Muscle layer of duodenum (tissue), 2 donors: ENCODE results near the gene ARNT2.

Experiments used
- H3K27ac ChIP-seq: one replicate; pipeline ENCODE4 v1.7.0; 2013; ENCODE audit warnings: mild to moderate bottlenecking, low read length
- H3K27me3 ChIP-seq: one replicate; pipeline ENCODE4 v1.7.0; 2013; ENCODE audit warnings: low read depth, mild to moderate bottlenecking, control low read depth, low read length
- H3K36me3 ChIP-seq, 2 donors: one replicate each; pipeline ENCODE4 v1.7.0; 2013; ENCODE audit warnings: low read length in 2 of 2, control low read depth in 1 of 2, mild to moderate bottlenecking in 1 of 2; ENCODE audit not compliant: insufficient read depth in 2 of 2, control insufficient read depth in 1 of 2
- H3K4me1 ChIP-seq, 2 donors: one replicate each; pipeline ENCODE4 v1.7.0; 2013; ENCODE audit warnings: low read length in 2 of 2, mild to moderate bottlenecking in 2 of 2, control low read depth in 1 of 2, moderate library complexity in 1 of 2; ENCODE audit not compliant: insufficient read depth in 2 of 2, control insufficient read depth in 1 of 2
- H3K4me3 ChIP-seq, 2 donors: one replicate each; pipeline ENCODE4 v1.7.0; 2013; ENCODE audit warnings: low read length in 2 of 2, low read depth in 1 of 2, mild to moderate bottlenecking in 1 of 2
- H3K9me3 ChIP-seq, 2 donors: one replicate each; pipeline ENCODE4 v1.7.0; 2013; ENCODE audit warnings: low read length in 2 of 2, control low read depth in 1 of 2, mild to moderate bottlenecking in 1 of 2; ENCODE audit not compliant: control insufficient read depth in 1 of 2
- donor health status: healthy.

ARNT2 gene

GRCh38 chr15:80431635-80432344, 27.6 kb downstream of the ARNT2 start:
- no peaks in the 10 kb centered on the region for H3K4me1 ChIP-seq
- no peak overlapping the region for H3K27ac ChIP-seq
- H3K36me3 ChIP-seq: no peaks in the 10 kb centered on the region
- no peaks in the 10 kb centered on the region for H3K27me3 ChIP-seq
- no peak overlapping the region for H3K4me3 ChIP-seq
- H3K9me3 ChIP-seq: no peaks in the 10 kb centered on the region

GRCh38 chr15:80432345-80432702, 28.1 kb downstream of the ARNT2 start:
- Histone ChIP-seq H3K27ac (no peak overlapping the region), H3K9me3 (no peaks in the 10 kb centered on the region), H3K4me3 (no peak overlapping the region), H3K4me1 (no peaks in the 10 kb centered on the region), H3K27me3 (no peaks in the 10 kb centered on the region), H3K36me3 (no peaks in the 10 kb centered on the region)

GRCh38 chr15:80433836-80434235, 29.7 kb downstream of the ARNT2 start:
- H3K4me1 ChIP-seq: no peaks in the 10 kb centered on the region
- no peak overlapping the region for H3K27ac ChIP-seq
- H3K27me3 ChIP-seq: no peaks in the 10 kb centered on the region
- H3K9me3 ChIP-seq: no peaks in the 10 kb centered on the region
- no peak overlapping the region for H3K4me3 ChIP-seq
- H3K36me3 ChIP-seq: no peaks in the 10 kb centered on the region

GRCh38 chr15:80434926-80435720, 30.9 kb downstream of the ARNT2 start:
- Histone ChIP-seq H3K9me3 (no peaks in the 10 kb centered on the region), H3K4me1 (no peaks in the 10 kb centered on the region), H3K27ac (no peak overlapping the region), H3K27me3 (no peaks in the 10 kb centered on the region), H3K36me3 (no peaks in the 10 kb centered on the region), H3K4me3 (no peak overlapping the region)

- no peaks in the 10 kb centered on the region for H3K36me3 ChIP-seq
- no peaks in the 10 kb centered on the region for H3K27me3 ChIP-seq
- no peak overlapping the region for H3K4me3 ChIP-seq
- no peaks in the 10 kb centered on the region for H3K4me1 ChIP-seq
- no peak overlapping the region for H3K27ac ChIP-seq
- no peaks in the 10 kb centered on the region for H3K9me3 ChIP-seq
These were observed 32.5 kb downstream of the ARNT2 start for GRCh38 chr15:80436511-80437307.

- no peak overlapping the region for H3K27ac ChIP-seq
- H3K4me3 ChIP-seq: no peak overlapping the region
- H3K27me3 ChIP-seq: no peaks in the 10 kb centered on the region
These were observed 33.2 kb downstream of the ARNT2 start for GRCh38 chr15:80437334-80437891.

GRCh38 chr15:80439140-80439539, 35.0 kb downstream of the ARNT2 start:
- H3K4me3 ChIP-seq: no peak overlapping the region
- H3K9me3 ChIP-seq: no peaks in the 10 kb centered on the region
- no peaks in the 10 kb centered on the region for H3K4me1 ChIP-seq
- no peak overlapping the region for H3K27ac ChIP-seq
- no peaks in the 10 kb centered on the region for H3K36me3 ChIP-seq
- no peaks in the 10 kb centered on the region for H3K27me3 ChIP-seq

More at GRCh38 chr15:80437334-80437891, 33.2 kb downstream of the ARNT2 start:
- Histone ChIP-seq H3K9me3 (no peaks in the 10 kb centered on the region), H3K36me3 (no peaks in the 10 kb centered on the region), H3K4me1 (no peaks in the 10 kb centered on the region)

GRCh38 chr15:80440024-80440423, 35.8 kb downstream of the ARNT2 start:
- no peaks in the 10 kb centered on the region for H3K9me3 ChIP-seq
- no peak overlapping the region for H3K4me3 ChIP-seq
- no peak overlapping the region for H3K27ac ChIP-seq
- H3K4me1 ChIP-seq: no peaks in the 10 kb centered on the region
- H3K27me3 ChIP-seq: no peaks in the 10 kb centered on the region
- no peaks in the 10 kb centered on the region for H3K36me3 ChIP-seq

- Histone ChIP-seq H3K27me3 (no peaks in the 10 kb centered on the region), H3K4me1 (no peaks in the 10 kb centered on the region), H3K27ac (no peak overlapping the region), H3K36me3 (no peaks in the 10 kb centered on the region), H3K4me3 (no peak overlapping the region), H3K9me3 (no peaks in the 10 kb centered on the region)
These were observed 36.9 kb downstream of the ARNT2 start for GRCh38 chr15:80441041-80441440.

GRCh38 chr15:80441714-80442113, 37.5 kb downstream of the ARNT2 start:
- H3K9me3 ChIP-seq: no peaks in the 10 kb centered on the region

More at GRCh38 chr15:80441714-80442113, 37.5 kb downstream of the ARNT2 start:
- H3K4me1 ChIP-seq: no peaks in the 10 kb centered on the region
- no peak overlapping the region for H3K27ac ChIP-seq
- no peaks in the 10 kb centered on the region for H3K36me3 ChIP-seq
- H3K27me3 ChIP-seq: no peaks in the 10 kb centered on the region
- no peak overlapping the region for H3K4me3 ChIP-seq
